RWPE2 (cell line): Measurements from ENCODE around the gene PPFIA3.
A peak's percentile ranks its signal among the peaks of the same experiment; 100 is the strongest.
"Not testable (repeated sequence)": the region's sequence is repeated elsewhere in the genome, so short reads cannot be mapped to it uniquely, and the experiment has no call there.

Experiments
- ATAC-seq: fragments of 200-7000 bp; cut with Tn5 transposase; 3 replicates; pipeline ENCODE4 v1.9.1; 2021; ENCODE audit warnings: low read depth
- DNase-seq: peaks from one replicate; pipeline ENCODE4 v3.0.0-alpha.2; 2020; ENCODE audit warnings: low spot score
- H3K27ac ChIP-seq: fragments of 450-650 bp; 2 replicates; pipeline ENCODE4 v1.5.1; 2017; ENCODE audit warnings: mild to moderate bottlenecking; ENCODE audit not compliant: poor library complexity, severe bottlenecking
- H3K27me3 ChIP-seq: fragments of 250-450 bp; sonication (Bioruptor Pico); 2 replicates; pipeline ENCODE4 v1.5.1; 2021; ENCODE audit warnings: mild to moderate bottlenecking, moderate library complexity; ENCODE audit not compliant: insufficient read depth, poor library complexity, severe bottlenecking
- H3K36me3 ChIP-seq: fragments of 250-450 bp; sonication (Bioruptor Pico); 2 replicates; pipeline ENCODE4 v1.5.1; 2020; ENCODE audit warnings: low read depth, mild to moderate bottlenecking, moderate library complexity
- H3K4me1 ChIP-seq: fragments of 250-450 bp; sonication (Bioruptor Pico); 2 replicates; pipeline ENCODE4 v1.5.1; 2021; ENCODE audit warnings: mild to moderate bottlenecking, moderate library complexity; ENCODE audit not compliant: insufficient read depth, poor library complexity, severe bottlenecking
- H3K4me3 ChIP-seq: fragments of 250-450 bp; sonication (Bioruptor Pico); 2 replicates; pipeline ENCODE4 v1.5.1; 2021; ENCODE audit warnings: mild to moderate bottlenecking, moderate library complexity; ENCODE audit not compliant: severe bottlenecking
- H3K9me3 ChIP-seq: fragments of 250-450 bp; sonication (Bioruptor Pico); 2 replicates; pipeline ENCODE4 v1.5.1; 2021; ENCODE audit warnings: mild to moderate bottlenecking, moderate library complexity; ENCODE audit not compliant: severe bottlenecking
- TF ChIP-seq, protein P1 (sequence below): fragments of 450-650 bp; IDR thresholded peaks from one replicate; pipeline ENCODE4 v1.5.1; 2017; ENCODE audit warnings: mild to moderate bottlenecking, moderate library complexity; ENCODE audit not compliant: poor library complexity, severe bottlenecking

The PPFIA3 gene

DNA sequence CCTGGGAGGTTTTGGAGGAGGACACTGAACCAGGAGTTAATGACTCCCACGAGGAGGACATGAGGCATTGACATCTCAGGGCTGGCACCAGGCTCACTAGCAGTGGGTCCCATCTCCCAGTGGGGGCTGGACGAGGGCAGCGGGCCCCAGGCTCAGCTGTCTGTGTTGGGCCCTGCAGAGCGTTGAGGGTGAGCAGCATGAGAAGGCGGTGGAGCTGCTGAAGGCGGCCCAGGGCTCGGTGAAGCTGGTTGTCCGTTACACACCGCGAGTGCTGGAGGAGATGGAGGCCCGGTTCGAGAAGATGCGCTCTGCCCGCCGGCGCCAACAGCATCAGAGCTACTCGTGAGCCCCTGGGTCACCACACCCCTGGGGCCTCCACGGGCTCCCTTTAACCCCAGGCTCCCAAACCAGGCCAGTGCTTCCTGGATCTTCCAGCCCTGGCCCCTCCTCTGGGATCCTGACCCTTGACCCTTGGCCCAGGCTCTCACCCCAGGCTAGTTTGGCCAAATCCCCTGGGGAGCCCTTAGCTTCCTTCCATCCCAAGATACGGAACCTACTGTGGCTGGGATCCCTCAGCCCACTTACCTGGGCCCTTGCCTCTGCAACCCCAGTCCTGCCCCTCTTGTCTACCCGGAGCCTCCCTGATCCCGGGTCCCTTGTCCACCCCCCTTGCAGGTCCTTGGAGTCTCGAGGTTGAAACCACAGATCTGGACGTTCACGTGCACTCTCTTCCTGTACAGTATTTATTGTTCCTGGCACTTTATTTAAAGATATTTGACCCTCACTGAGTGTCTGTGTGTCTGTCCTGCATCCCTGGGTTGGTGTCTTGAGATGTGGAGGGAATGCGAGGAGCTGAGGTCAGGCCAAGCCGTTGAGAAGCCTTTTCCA lies 1.4 kb upstream of the PPFIA3 start:
- no peak for DNase-seq
- no peaks in the 10 kb centered on the region for H3K36me3 ChIP-seq
- TF ChIP-seq, protein P1, sequence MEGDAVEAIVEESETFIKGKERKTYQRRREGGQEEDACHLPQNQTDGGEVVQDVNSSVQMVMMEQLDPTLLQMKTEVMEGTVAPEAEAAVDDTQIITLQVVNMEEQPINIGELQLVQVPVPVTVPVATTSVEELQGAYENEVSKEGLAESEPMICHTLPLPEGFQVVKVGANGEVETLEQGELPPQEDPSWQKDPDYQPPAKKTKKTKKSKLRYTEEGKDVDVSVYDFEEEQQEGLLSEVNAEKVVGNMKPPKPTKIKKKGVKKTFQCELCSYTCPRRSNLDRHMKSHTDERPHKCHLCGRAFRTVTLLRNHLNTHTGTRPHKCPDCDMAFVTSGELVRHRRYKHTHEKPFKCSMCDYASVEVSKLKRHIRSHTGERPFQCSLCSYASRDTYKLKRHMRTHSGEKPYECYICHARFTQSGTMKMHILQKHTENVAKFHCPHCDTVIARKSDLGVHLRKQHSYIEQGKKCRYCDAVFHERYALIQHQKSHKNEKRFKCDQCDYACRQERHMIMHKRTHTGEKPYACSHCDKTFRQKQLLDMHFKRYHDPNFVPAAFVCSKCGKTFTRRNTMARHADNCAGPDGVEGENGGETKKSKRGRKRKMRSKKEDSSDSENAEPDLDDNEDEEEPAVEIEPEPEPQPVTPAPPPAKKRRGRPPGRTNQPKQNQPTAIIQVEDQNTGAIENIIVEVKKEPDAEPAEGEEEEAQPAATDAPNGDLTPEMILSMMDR: no peak
- peaks cover 4% of the 10 kb centered on the region for H3K4me1 ChIP-seq
- H3K27me3 ChIP-seq: no peaks in the 10 kb centered on the region
- H3K4me3 ChIP-seq: peak overlapping the region; percentile 55
- ATAC-seq: no peak
- no peaks in the 10 kb centered on the region for H3K9me3 ChIP-seq
- H3K27ac ChIP-seq: peak overlapping the region; percentile 59

DNA sequence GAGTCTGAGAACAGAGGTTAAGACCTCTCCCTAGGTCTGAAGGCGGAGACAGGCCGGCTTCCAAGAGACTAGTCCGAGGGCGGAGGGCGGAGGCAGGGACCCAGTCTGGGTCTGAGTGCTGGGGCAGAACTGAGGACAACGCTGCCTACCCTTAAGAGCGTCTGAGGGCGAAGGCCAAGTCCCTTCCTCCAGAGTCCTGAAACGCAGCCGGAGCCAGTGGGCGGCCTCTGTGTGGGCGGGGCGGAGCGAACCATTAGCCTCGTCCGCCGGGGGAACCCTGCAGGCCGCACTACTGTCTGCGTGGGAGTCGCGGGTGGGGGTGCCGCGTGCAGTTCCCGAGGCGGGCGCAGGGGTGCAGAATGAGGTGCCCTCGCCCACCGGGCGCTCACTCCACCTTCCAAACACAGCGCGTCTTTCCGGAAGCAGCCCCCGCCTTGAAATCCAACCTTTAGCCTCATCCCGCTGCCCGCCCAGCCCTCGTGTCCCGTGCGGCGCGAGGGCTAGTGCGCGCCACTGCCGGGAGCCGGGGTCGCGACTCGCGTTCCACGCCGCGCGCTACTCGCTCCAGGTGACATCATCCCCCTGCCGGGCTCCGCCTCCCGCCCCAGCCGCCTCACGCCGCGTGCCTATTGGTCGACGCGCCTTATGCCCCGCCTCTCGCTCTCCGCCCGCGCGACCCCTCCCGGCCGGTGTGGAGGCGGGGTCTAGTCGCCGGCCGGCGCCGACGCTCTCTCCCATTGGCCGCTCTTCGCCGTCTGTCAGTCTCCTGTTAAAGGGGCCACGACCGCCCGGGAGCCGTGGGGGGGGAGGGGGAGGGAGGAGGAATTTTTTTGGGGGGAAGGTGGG lies 556 bp upstream of the PPFIA3 start, which contains the start of gene C19orf73:
C19orf73 (minus strand) TSS at position 579 of the 846 bp plus-strand sequence; CDS start at position 458, 121 bp downstream.
- TF ChIP-seq, protein P1: no peak
- Histone ChIP-seq H3K27ac (peak within 1 kb of the TSS; percentile 59), H3K4me1 (peaks cover 1% of the 10 kb centered on the region), H3K4me3 (peak within 1 kb of the TSS; percentile 55), H3K36me3 (no peaks in the 10 kb centered on the region), H3K9me3 (no peaks in the 10 kb centered on the region), H3K27me3 (no peaks in the 10 kb centered on the region)
- peak; percentile 77 for ATAC-seq
- DNase-seq: peak; percentile 90

DNA sequence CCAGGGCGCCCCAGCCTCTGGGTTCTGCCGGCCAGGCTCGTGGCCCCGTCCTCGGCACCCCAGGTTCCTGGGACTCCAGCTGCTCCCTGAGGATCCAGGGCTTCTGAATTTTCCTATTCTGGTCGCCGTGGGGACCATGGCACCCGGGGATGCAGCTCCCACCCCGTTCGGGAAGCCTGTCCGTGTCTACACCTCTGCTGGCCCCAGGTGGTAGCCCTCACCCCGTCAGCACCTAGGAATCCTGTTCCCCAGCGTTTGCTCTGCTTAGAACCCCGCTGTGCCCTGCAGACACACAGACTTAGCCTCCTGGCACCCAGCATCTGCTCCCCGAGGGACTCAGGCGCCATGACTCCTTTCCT lies 960 bp downstream of the PPFIA3 start:
- TF ChIP-seq, protein P1: no peak
- no peaks in the 10 kb centered on the region for H3K9me3 ChIP-seq
- no peak for ATAC-seq
- no peaks in the 10 kb centered on the region for H3K4me1 ChIP-seq
- H3K27ac ChIP-seq: no peak overlapping the region
- no peaks in the 10 kb centered on the region for H3K27me3 ChIP-seq
- peak overlapping the region; percentile 55 for H3K4me3 ChIP-seq
- no peaks in the 10 kb centered on the region for H3K36me3 ChIP-seq
- DNase-seq: no peak

DNA sequence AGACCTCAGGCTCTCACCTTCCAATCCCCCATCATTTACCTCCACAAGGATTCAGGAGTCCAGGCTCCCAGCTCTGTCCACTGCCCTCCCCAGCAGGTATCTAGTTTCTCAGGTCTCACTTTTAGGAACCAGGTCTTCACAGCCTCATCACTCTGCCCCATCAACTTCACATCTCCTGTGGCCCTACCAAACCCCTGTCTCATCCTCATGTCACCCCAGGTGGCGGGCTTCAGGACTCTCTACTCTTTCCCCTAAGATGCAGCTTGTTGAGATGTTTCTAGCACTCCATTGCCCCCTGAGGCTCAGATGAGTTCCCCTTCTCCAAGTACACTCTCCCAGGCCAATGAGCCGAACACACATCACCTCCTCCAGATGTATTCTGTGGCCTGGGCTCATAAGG lies 1.5 kb downstream of the PPFIA3 start:
- Histone ChIP-seq H3K27me3 (no peaks in the 10 kb centered on the region), H3K27ac (no peak overlapping the region), H3K4me1 (no peaks in the 10 kb centered on the region), H3K9me3 (no peaks in the 10 kb centered on the region), H3K4me3 (no peak overlapping the region), H3K36me3 (no peaks in the 10 kb centered on the region)
- no peak for ATAC-seq
- TF ChIP-seq, protein P1: no peak
- DNase-seq: no peak

DNA sequence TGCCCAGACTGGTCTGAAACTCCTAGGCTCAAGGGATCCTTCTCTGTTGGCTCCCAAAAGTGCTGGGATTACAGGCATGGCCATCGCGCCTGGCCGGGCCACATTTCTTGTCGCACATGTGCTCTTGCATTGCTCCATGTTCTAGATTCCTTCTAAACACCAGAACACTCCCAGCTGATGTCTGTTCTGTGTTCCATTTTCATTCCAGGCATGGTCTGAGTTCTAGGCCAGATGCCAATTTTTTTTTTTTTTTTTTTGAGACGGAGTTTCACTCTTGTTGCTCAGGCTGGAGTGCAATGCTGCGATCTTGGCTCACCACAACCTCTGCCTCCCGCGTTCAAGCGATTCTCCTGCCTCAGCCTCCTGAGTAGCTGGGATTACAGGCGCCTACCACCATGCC lies 2.5 kb downstream of the PPFIA3 start:
- not testable (repeated sequence) for H3K27ac ChIP-seq, H3K27me3 ChIP-seq, DNase-seq, H3K4me1 ChIP-seq, H3K9me3 ChIP-seq, H3K4me3 ChIP-seq, ATAC-seq, H3K36me3 ChIP-seq

DNA sequence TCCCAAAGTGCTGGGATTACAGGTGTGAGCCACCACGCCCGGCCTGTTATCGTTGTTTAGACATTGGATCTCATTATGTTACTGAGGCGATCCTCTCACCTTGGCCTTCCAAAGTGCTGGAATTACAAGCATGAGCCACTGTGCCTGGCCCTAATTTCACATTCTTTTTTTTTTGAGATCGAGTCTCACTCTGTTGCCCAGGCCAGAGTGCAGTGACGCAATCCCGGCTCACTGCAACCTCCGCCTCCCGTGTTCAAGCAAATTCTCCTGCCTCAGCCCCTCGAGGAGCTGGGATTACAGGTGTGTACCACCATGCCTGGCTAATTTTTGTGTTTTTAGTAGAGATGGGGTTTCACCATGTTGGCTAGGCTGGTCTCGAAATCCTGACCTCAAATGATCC lies 3.9 kb downstream of the PPFIA3 start:
- not testable (repeated sequence) for H3K36me3 ChIP-seq

More for the DNA sequence above, 3.9 kb downstream of the PPFIA3 start:
- not testable (repeated sequence) for H3K9me3 ChIP-seq, H3K4me3 ChIP-seq, ATAC-seq, H3K4me1 ChIP-seq, H3K27ac ChIP-seq, H3K27me3 ChIP-seq, DNase-seq
